Stimulated activated memory B cell treated with anti-CD40 and anti-IgM and Interleukin-4, amounts not matched to agents 10 μg/mL and 1 μg/mL and 100 μg/mL, for 72 hours (primary cell): ENCODE measurements around the gene SLC6A17.

Experiments
- ATAC-seq: fragments of 150-1000 bp; cut with Tn5 transposase; 2 replicates; pipeline ENCODE4 v1.10.0; 2021
- H3K27ac Mint-ChIP-seq: one replicate; pipeline ENCODE4 v1.8.0; 2022; ENCODE audit warnings: mild to moderate bottlenecking, mixed read lengths
- H3K27me3 Mint-ChIP-seq: one replicate; pipeline ENCODE4 v1.8.0; 2022; ENCODE audit warnings: mixed read lengths
- H3K36me3 Mint-ChIP-seq: one replicate; pipeline ENCODE4 v1.8.0; 2022; ENCODE audit warnings: mixed read lengths
- H3K4me1 Mint-ChIP-seq: one replicate; pipeline ENCODE4 v1.8.0; 2022; ENCODE audit warnings: mixed read lengths
- H3K4me3 Mint-ChIP-seq: one replicate; pipeline ENCODE4 v1.8.0; 2022; ENCODE audit warnings: mild to moderate bottlenecking, moderate library complexity, mixed read lengths
- H3K9me3 Mint-ChIP-seq: one replicate; pipeline ENCODE4 v1.8.0; 2022; ENCODE audit warnings: mixed read lengths

The SLC6A17 gene

DNA sequence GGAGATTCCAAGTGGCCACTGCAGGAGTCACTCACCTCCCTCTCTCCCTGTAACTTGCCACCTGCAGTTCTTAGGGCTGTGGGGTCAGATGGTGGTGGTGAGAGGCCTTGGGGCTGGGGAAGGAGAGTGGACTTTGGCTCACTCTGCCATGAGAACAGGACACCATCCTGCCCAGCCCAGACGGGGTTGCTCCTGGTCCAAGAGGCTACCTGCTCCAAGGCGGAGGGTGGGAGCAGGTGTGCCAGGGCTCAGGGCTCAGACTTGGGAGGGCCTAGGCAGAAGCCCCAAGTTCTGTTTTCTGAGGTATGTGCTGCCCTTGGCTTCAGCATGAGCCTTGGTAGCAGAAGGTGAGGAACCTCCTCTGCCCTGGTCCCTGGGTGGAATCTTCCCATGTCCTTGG is 48.5 kb downstream of the SLC6A17 start:
- H3K27ac Mint-ChIP-seq, result no peak overlapping the region
- H3K9me3 Mint-ChIP-seq, result no peaks in the 10 kb centered on the region
- no peak overlapping the region for H3K4me3 Mint-ChIP-seq
- H3K4me1 Mint-ChIP-seq, result peaks cover 14% of the 10 kb centered on the region
- no peak for ATAC-seq
- H3K27me3 Mint-ChIP-seq, result no peaks in the 10 kb centered on the region
- no peaks in the 10 kb centered on the region for H3K36me3 Mint-ChIP-seq

- H3K36me3 Mint-ChIP-seq, result no peaks in the 10 kb centered on the region
- no peaks in the 10 kb centered on the region for H3K9me3 Mint-ChIP-seq
- H3K27me3 Mint-ChIP-seq, result no peaks in the 10 kb centered on the region
Observed at GRCh38 chr1:110200190-110200589, 49.9 kb downstream of the SLC6A17 start.

DNA sequence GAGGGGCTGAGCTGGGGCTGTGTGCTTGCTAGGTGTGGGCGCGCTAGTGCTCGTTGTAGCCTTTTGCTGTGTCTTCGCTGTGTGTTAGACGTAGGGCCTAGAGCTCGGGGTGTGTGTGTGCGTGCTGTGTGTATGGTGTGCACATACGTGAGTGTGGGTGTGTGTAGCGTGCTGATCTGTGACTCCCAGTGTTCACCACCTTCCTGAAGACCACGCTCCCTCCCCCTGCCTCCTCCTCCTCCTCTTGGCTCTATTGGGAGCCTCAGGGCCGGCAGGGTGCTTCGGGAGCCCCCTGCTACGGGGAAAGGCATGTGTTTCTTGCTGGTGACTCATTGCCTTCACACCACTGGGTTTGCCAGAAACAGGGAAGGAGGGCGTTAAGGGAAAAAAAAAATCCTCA is 50.4 kb downstream of the SLC6A17 start:
- Mint-ChIP-seq H3K9me3 (no peaks in the 10 kb centered on the region), H3K27me3 (no peaks in the 10 kb centered on the region), H3K27ac (no peak overlapping the region), H3K36me3 (no peaks in the 10 kb centered on the region), H3K4me3 (no peak overlapping the region), H3K4me1 (peaks cover 14% of the 10 kb centered on the region)
- no peak for ATAC-seq

More at GRCh38 chr1:110200190-110200589, 49.9 kb downstream of the SLC6A17 start:
- ATAC-seq, result no peak
- H3K4me1 Mint-ChIP-seq, result peaks cover 14% of the 10 kb centered on the region
- H3K27ac Mint-ChIP-seq, result no peak overlapping the region
- H3K4me3 Mint-ChIP-seq, result no peak overlapping the region

DNA sequence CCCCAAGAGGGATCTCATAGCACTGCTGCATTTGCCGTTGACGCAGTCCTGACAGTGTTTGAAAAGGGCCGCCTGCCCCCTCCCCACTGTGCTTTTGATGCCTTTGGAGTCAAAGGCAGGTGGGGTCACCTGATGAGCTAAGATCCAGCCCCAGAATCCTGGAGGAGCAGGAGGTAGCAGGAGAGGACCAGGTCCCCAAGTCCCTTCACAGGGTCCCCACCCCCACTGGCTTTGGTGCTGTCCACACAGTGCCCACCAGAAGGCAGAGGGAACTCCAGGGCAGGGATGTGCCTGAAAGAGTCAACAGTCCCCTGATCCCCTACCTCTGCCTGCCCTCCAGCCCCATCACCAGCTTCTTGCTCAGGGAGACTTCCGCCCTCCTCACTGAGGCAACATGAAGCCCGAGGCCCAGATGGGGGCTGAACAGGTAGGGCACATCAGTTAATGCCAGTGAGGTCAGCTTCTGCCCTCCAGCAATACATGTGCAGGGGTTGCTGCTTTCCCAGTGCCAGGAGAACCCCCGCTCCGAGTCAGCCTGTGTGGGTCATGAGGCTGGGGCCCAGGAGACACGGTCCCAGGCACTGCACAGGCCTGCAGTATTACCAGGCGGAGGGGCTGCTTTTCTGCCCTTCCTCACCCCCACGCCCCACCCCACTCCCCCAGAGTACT is 51.0 kb downstream of the SLC6A17 start:
- H3K9me3 Mint-ChIP-seq, result no peaks in the 10 kb centered on the region
- no peaks in the 10 kb centered on the region for H3K36me3 Mint-ChIP-seq
- peaks cover 14% of the 10 kb centered on the region for H3K4me1 Mint-ChIP-seq
- no peak overlapping the region for H3K27ac Mint-ChIP-seq
- no peak for ATAC-seq
- H3K27me3 Mint-ChIP-seq, result no peaks in the 10 kb centered on the region
- no peak overlapping the region for H3K4me3 Mint-ChIP-seq

DNA sequence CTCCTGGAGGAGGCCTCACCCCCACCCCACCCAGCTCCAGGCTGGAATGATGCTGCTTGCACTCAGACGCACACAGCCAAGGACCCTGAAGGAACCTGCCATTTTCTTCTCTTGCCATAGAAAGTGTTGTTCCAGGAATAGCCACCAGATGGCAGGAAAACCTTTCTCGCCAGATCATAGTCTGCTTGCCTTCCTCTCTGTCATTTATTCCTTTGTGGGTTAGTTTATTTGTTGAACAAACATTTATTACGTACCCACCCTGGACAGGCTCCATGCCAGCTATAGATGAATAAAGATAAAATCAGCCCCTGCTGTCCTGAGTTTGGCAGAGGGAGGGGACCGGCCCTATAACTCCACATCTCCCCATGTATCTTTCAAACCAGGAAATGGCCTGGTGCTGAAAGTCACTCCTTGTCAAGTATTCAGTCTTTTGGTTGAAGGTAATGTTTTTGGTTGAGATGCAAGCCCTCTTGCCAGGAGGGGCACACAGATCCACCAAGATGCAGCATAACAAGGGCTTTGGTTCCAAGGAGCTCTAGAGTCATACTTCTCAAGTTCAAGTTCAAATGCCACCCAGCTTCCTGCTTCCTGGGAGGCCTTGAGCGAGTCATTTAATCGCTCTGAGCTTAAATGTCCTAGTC is 52.8 kb downstream of the SLC6A17 start:
- Mint-ChIP-seq H3K4me1 (peaks cover 20% of the 10 kb centered on the region), H3K4me3 (no peak overlapping the region), H3K36me3 (no peaks in the 10 kb centered on the region), H3K27me3 (no peaks in the 10 kb centered on the region), H3K9me3 (no peaks in the 10 kb centered on the region), H3K27ac (peak overlapping the region; percentile 8)
- peak; percentile 62 for ATAC-seq

DNA sequence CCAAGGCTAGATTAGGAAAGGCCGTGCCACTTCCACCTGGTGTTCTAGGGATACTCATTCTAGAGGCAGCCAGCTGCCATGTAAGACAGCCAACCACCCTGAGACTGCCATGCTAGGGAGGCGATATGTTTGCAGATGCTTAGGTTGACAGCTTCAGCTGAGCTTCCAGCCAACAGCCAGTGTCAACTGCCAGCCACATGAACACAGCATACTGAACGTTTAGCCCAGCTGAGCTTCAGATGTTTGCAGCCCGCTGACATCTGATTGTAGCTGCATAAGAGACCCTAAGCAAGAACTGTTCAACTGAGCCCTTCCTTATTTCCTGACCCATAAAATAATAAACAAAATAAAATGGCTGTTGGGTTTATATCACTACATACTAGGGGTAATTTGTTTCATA is 54.9 kb downstream of the SLC6A17 start:
- Mint-ChIP-seq H3K27me3 (no peaks in the 10 kb centered on the region), H3K4me3 (no peak overlapping the region), H3K27ac (no peak overlapping the region), H3K9me3 (no peaks in the 10 kb centered on the region), H3K36me3 (no peaks in the 10 kb centered on the region), H3K4me1 (peaks cover 34% of the 10 kb centered on the region)
- no peak for ATAC-seq

GRCh38 chr1:110205591-110206155 is 55.4 kb downstream of the SLC6A17 start:
- Mint-ChIP-seq H3K36me3 (no peaks in the 10 kb centered on the region), H3K4me3 (no peak overlapping the region), H3K4me1 (peaks cover 34% of the 10 kb centered on the region), H3K27me3 (no peaks in the 10 kb centered on the region), H3K9me3 (no peaks in the 10 kb centered on the region), H3K27ac (no peak overlapping the region)
- no peak for ATAC-seq

DNA sequence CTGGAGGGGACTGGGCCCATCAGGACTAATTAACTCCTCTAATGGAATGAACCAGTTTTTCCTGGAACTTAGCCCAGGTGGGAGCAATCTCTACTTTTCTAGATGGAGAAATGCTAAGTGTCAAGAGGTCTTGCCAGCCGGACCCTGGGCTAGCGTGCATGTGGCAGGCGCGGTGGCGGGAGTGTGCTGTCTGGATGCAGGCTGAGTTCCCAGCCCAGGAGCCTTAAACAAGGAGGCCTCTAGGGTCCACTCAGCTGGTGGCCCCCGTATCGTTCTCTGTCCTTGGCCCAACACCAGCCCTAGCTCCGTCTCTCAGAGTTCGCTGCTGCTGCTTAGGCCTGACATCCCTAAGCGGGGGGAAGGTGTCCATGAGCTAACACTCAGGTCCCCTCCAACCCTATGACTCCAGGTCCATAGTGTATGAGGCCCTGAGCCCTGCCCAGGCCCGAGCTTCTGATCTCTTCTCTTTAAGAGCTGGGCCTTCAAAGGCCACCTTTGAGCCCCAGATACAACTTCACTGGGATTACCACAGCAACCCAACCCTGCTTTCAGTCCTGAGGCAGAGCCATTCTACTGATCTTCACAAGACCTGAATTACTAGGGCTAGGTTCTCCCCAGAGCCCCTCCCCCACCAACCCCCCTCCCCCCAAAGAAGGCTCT is 56.1 kb downstream of the SLC6A17 start:
- Mint-ChIP-seq H3K36me3 (no peaks in the 10 kb centered on the region), H3K4me3 (no peak overlapping the region), H3K4me1 (peaks cover 38% of the 10 kb centered on the region), H3K27me3 (no peaks in the 10 kb centered on the region), H3K27ac (no peak overlapping the region), H3K9me3 (no peaks in the 10 kb centered on the region)
- no peak for ATAC-seq

DNA sequence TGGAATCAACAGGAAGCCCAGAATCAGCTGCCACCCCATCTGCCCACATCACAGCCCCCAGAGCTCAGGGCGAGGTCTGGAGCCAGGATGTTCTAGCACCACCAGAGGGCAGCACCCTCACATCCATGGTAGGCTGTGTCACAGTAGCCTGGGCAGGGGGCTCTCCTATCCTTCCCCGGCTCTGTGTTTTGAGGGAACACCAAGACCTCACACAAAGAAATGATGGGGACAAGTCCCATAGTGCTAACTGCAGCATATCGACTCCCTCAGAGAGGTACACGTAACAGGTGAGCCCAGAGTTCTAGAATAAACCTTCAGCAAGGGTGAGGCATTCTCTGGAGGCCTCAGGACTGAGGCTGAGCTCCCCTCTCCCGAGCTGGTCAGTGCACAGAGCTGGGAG is 57.5 kb downstream of the SLC6A17 start:
- Mint-ChIP-seq H3K27ac (no peak overlapping the region), H3K4me1 (peaks cover 46% of the 10 kb centered on the region), H3K27me3 (no peaks in the 10 kb centered on the region), H3K4me3 (no peak overlapping the region), H3K36me3 (no peaks in the 10 kb centered on the region), H3K9me3 (no peaks in the 10 kb centered on the region)
- peak; percentile 43 for ATAC-seq

DNA sequence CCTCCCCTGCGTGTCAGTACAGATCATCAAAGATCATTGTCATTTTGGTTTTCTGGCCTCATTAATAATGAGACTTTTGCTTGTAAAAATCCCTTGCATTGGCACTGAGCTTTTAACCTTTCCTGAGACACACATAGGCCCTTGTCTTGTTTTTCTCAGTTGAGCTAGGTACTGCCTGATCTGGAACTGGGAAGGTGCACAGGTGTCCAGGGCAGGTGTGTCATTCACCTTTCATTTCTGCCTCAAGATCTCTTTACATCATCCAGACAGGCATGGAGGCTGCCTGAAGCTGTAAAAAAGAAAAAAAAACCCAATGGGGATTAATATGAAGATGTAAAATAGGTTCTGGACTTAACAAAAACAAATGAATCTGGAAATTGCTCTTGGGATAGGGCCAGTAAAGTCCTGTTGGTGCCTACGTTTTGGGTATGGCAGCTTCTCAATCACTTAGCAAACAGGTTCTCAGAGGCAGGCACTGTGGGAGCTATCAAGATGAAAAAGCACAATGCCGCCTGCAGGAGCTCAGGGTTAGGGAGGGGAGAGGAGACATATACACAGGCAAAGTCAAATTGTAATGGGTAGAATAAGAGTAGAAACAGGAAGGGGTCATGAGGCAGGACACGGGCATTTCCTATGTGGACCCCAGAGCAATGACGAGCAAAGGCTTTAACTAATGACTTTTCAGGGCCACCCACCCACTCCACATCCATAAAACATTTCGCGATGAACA is 58.8 kb downstream of the SLC6A17 start:
- Mint-ChIP-seq H3K4me1 (peaks cover 52% of the 10 kb centered on the region), H3K4me3 (peak overlapping the region; percentile 90), H3K27me3 (no peaks in the 10 kb centered on the region), H3K27ac (peak overlapping the region; percentile 85), H3K9me3 (no peaks in the 10 kb centered on the region), H3K36me3 (no peaks in the 10 kb centered on the region)
- ATAC-seq, result no peak

GRCh38 chr1:110209715-110210603 is 59.7 kb downstream of the SLC6A17 start, which contains the start of gene KCNC4:
TSS of gene KCNC4 (plus strand) at chr1:110210314. CDS start at chr1:110211500, 1,186 bp downstream.
- H3K4me1 Mint-ChIP-seq, result peaks cover 59% of the 10 kb centered on the region
- ATAC-seq, result peak; percentile 95
- no peaks in the 10 kb centered on the region for H3K36me3 Mint-ChIP-seq
- H3K27me3 Mint-ChIP-seq, result no peaks in the 10 kb centered on the region
- no peaks in the 10 kb centered on the region for H3K9me3 Mint-ChIP-seq
- peak within 1 kb of the TSS; percentile 85 for H3K27ac Mint-ChIP-seq
- peak within 1 kb of the TSS; percentile 94 for H3K4me3 Mint-ChIP-seq

DNA sequence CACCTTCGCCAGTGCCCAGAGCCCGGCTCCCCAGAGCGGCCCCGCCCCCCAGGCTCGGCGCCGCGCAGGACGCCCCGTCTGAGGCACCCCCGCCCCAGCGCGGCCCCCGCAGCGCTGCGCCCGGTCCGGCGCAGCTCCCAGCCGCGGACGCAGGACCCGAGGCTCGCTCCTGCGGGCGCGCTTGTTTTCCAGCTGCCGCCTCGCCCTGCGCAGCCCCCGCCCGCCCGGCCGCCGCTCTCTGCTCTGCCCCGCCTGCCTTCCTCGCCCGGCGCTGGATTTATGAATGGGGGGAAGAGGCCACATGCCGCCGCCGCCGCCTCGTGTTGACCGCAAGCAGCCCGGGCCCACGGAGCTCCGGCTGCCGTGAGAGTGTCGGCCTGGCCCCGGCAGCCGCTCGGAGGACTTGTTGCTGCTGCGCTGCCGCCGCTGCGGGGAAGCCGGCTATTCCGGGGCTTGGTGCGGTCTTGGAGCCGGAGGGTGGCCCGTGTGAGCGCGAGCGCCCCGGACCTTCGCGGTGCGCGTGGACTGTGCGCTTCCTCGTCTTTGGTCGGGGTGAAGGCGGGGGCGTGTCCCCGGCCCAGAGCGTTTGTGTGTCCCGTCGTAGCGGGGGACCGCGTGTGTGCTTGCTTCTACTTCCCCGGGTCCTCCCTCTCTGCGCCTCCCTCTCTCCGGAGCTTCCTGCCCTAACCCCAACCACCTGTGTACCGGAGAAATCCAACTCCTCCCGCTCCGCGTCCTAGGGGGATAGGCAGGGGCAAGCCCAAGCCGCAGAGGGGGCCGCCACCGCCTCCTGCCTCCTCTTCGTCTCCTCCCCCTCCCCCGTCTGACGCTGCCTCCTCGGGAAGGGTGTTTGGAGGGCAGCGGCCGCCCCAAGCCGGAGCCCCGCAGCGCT is 60.6 kb downstream of the SLC6A17 start:
- Mint-ChIP-seq H3K27me3 (no peaks in the 10 kb centered on the region), H3K27ac (peak overlapping the region; percentile 81), H3K4me3 (peak overlapping the region; percentile 94), H3K4me1 (peaks cover 65% of the 10 kb centered on the region), H3K9me3 (no peaks in the 10 kb centered on the region), H3K36me3 (no peaks in the 10 kb centered on the region)
- peak; percentile 59 for ATAC-seq

- peak overlapping the region; percentile 94 for H3K4me3 Mint-ChIP-seq
- ATAC-seq, result no peak
- H3K27me3 Mint-ChIP-seq, result no peaks in the 10 kb centered on the region
- H3K9me3 Mint-ChIP-seq, result no peaks in the 10 kb centered on the region
- no peaks in the 10 kb centered on the region for H3K36me3 Mint-ChIP-seq
- peaks cover 73% of the 10 kb centered on the region for H3K4me1 Mint-ChIP-seq
- peak overlapping the region; percentile 81 for H3K27ac Mint-ChIP-seq
Observed at GRCh38 chr1:110211496-110212168, 61.3 kb downstream of the SLC6A17 start.
